CD1c-positive myeloid dendritic cell (primary cell): ENCODE measurements around the gene MAML1.

Experiments
- DNase-seq: peaks from one replicate; pipeline ENCODE4 v3.0.0-alpha.2; 2016; ENCODE audit errors: extremely low spot score

The MAML1 gene

DNA sequence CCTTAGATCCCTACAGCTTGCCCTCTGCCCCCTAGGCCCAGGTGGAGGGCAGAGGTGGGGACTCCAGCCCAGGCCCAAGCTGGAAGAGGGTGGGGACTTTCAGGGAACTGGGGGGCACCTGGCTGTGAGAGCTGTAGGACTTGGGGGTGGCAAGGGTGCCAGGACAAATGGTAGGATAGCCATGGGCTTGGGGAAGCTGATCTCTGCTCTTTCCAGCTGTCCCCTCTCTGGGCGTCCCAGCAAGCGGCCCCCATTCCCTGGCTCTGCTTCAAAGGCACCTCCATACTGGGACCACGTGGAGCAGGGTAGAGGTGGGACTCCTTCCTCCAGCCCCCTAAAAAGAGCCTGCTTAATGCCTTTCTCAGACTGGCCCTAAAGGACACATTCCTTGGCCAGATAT lies 61.5 kb downstream of the MAML1 start:
- DNase-seq, result no peak

DNA sequence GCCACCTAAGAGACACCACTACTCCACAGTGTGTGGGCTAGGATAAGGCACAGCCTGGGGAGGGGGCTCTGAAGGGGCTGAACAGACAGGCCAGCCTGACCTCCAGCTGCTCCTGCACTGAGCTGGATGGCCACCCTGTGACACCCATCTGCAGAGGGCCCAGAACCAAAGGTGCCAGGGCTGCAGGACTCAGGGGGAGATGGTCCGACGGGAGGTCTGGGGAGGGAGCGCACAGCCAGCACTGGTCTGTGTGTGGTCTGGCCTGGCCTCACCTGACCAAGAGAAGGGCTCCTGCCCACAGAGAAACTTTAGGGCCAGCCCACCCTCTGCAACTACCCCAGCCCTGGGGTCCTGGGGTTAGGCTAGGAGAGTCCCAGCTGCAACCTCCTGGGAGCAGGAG lies 62.0 kb downstream of the MAML1 start:
- DNase-seq, result no peak

GRCh38 chr5:179795049-179795862 lies 62.6 kb downstream of the MAML1 start:
- no peak for DNase-seq

- peak; percentile 92 for DNase-seq
These were observed 63.5 kb downstream of the MAML1 start for GRCh38 chr5:179795863-179796833.

DNA sequence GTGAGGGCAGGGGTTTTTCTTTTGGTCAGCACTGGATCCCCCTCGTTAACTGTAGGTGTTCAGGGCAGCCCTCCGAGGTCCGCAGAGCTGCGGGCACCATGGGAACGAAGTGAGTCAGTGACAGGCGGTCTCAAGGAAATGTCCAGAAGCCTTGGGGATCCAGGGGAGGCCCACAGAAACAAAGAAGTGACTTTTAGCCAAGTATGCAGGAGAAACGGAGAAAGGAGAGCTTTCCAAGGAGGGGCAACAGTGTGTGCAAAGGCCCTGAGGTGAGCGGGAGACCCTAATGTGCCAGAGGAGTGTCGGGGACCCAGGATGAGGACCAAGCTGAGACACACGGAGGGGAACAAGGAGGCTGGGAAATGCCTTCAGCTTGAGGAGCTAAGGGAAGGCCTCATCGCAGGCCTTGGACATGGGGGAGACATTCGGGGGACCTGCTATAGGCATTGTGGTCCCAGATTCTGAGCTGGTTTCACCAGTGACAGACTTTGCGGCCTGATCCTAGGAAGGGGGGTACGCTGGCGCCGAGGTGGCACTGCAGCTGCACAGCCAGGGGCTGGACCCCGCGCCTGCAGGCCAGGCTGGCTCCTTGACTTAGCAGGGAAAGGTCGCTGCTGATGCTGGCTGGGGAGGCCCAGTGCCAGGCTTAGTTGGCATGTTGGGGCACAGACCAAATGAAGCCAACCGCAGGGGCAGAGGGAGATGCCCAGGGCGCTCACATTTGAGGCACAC lies 64.4 kb downstream of the MAML1 start:
- DNase-seq, result no peak

DNA sequence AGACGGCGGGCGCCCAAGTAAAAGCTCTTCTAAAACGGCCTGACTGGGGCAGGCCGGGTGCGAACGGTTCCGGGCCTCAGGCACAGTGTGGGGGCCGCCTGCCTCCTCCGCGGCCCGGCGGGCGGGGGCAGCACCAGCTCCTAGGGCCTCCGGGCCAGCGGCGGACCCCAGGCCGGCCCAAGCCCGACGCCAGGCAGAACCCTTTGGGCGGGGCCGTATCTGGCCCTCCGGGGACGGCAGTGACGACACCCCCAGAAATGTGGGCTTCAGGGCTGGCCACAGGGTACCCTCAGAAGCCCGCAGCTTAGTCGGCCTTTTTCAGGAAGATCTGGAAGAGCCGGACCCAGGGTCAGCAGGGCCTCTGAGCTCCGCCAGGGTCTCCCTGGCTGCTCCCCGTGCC lies 65.1 kb downstream of the MAML1 start:
- DNase-seq, result no peak

GRCh38 chr5:179798144-179798770 lies 65.6 kb downstream of the MAML1 start:
- DNase-seq, result no peak

GRCh38 chr5:179798771-179799643 lies 66.4 kb downstream of the MAML1 start:
- no peak for DNase-seq

- DNase-seq, result no peak
These were observed 67.0 kb downstream of the MAML1 start for GRCh38 chr5:179799644-179799973.

DNA sequence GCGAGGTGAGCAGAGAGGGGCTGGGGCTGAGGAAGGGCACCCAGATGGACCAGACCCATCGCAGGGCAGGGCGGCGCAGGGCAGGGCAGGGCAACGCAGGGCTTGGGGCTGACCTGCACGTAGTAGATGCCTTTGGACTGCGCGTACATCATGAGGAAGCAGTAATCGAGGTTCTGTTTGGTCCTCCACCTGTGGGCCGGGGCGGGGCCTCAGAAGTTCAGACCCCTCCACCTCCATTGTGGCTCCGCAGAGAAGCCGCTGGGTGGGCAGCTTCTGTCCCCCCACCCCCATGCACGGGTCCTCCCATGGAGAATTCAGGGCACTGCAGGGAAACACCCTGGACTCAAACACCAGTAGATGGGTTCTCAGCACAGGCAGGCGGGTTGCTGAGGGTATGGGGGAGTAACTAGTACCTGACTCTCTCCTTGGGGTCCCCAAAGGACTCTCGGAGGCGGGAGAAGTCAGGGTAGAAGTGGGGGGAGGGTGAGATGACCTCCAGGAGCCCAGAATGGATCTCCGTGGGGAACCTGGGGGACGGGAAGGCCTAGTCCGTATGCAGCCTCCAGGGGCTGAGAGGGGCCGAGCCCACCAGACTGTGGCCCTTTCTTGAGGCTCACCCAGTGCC lies 67.6 kb downstream of the MAML1 start:
- DNase-seq, result no peak

DNA sequence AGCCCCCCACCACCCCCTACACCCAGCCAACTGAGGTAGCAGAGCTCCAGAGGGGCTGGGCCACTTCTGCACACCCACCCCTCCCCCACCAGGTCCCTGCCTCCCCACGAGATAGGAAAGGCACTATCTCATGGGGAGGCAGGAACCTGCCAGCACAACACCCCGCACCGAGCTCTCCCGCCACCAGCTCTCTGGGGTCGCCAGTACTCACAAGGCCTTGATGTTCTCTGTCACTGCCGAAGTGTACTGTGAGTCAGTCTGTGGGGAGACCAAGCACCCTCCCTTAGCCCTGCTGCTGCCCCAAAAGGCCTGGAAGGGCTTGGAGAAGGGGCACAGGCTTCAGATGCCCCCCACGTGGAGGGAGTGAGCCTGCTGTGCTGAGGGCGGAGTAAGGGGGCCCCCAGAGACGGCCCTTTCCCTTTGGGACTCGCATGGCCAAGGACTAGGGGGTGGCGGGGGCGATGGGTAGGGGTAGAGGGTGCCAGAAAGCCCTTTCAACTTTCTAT lies 68.1 kb downstream of the MAML1 start:
- DNase-seq, result no peak

DNA sequence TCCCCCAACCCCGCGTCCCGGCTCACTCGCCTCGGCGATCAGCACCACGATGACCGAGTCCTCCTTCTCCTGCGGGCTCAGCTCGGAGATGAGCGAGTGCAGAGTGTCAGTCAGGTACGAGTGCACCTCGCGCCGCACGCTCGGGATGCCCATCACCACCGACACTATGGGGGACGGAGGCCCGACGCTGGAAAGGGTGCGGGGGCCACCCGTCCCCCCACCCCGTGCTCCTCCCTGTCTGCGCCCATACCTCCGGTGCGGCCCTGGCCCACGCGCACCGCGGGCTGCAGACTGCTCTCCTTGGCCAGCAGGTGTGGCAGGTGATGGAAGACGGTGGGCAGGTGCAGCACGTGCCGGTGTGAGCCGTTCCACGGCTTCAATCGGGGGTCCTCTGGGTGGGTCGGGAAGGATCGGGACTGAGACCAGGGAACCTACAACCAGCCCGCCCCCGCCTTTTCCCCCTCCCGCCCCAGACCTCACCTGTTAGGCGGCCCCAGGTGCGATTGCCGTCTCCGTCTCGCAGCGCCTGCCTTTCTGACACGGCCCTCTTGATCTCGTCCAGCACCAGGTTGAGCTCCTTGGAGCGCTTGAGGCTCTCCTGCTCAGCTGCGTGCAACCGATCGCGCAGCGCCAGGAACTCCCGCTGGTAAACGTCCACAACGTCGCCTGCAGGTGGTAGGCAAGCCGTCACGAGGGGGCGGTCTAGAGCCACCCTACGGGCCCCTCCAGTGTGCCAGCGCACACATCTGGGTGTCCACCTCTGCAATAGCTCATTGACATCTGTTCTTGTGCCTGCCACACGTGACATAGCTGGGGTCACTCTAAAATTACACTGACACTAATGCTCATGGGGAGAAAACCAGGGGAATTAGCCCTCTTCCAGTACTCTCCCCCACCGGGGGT lies 68.9 kb downstream of the MAML1 start:
- DNase-seq, result peak; percentile 79

DNA sequence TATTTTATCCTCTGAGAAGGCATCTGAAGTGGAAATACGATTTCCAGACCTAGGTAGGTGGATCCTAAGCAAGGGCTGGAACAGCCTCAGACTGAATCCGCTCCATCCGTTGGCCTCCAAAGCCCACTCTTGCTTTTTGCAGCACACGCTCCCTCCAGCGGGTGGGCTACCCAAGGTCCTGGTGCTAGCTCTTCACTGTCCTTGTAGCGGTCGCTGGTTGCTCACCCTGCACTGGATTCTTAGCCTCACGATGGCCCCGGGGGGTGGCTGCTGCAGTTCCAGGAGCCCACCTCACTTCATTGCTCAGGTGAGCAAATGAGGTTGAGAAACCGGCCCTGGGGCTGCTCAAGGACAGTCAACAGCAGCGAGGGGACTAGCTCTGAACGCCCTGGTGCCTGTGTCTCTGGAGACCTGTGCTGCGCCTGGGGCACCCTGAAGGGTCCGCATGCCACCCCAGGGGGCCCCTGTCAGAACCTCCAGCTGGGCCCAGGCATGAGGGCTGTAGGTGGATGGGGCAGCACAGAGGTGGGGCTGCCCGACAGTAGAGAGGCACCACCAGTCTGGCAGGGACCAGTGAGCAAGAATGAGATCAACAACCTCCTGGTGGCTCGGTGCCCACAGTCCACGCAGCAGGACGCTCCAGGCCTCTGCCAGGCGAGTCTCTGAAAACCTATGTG lies 69.7 kb downstream of the MAML1 start:
- no peak for DNase-seq

GRCh38 chr5:179802950-179803562 lies 70.4 kb downstream of the MAML1 start:
- no peak for DNase-seq

- peak; percentile 71 for DNase-seq
These were observed 71.3 kb downstream of the MAML1 start for GRCh38 chr5:179803651-179804554.

DNA sequence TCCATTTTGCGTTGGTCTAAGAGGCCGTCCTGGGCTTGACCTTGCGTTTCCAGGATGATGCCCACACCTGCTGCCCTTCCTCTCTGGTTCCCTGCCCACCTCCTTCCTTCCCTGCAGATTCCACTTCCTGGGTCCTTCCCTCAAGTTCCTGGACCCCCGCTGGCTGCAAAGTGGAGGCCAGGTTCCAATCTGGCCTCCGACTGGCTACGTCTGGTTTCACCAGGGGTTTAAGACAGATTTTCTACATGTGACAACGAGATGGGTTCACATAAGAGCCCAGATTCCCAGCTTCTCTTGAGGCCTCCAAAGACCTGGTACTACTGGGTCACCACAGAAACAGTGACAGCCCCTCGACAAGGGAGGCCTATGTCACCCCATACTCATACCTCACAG lies 71.9 kb downstream of the MAML1 start:
- DNase-seq, result no peak

DNA sequence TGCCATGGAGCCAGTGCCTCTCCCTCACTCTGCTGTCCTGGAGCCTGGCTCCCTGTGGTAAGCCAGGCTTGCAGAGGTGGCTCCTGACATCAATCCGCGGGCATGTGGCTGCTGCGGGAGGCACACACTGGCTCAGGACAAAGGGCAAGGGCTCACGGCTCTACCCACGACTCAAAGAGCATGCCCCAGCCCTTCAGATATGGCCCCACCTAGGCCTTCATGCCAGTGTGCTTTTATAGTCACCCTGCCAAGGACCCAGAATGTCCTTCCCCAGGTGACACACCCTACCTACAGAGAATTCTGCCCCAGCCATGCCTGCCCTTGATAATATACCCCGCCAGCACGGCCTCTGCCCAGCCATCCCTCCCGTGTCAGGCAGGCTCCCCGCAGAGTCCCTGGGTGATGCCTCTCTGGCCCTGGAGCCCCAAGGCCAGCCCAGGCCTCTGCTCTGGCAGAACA lies 72.5 kb downstream of the MAML1 start:
- no peak for DNase-seq
